ENCODE measurements around the gene RBX1. TPM values are rescaled to one million over a fixed set of nuclear protein-coding genes. Genes with fewer than 3 reads are reported as not detected.

RBX1 gene
- total RNA-seq, 2 donors from 2014 or later = 64.1 to 64.6 TPM

DNA sequence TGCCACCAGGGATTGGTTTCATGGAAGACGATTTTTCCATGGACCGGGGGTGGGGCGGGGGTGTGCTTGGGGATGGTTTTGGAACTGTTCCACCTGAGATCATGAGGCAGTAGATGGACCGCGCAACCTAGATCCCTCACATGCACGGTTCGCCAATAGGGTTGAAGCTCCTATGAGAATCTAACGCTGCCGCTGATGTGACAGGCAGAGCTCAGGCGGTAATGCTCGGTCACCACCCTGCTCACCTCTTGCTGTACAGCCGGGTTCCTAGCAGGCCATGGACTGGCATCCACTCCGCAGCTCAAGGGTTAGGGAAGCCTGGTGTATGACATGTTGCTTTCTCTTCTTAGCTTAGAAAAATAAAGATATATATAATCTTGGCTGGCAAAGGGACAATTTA is 22.0 kb downstream of the RBX1 start:
- Mint-ChIP-seq H3K27me3 (ENCODE audit: insufficient read depth) (no peaks in the 10 kb centered on the region), H3K36me3 (ENCODE audit: low read depth) (peaks cover 23% of the 10 kb centered on the region), H3K27ac (no peak overlapping the region), H3K4me1 (peaks cover 14% of the 10 kb centered on the region), H3K4me3 (no peak overlapping the region), H3K9me3 (no peaks in the 10 kb centered on the region)
- H3K4me3 ChIP-seq (ENCODE audit: low read length) = no peak overlapping the region
- TF ChIP-seq, protein P1, sequence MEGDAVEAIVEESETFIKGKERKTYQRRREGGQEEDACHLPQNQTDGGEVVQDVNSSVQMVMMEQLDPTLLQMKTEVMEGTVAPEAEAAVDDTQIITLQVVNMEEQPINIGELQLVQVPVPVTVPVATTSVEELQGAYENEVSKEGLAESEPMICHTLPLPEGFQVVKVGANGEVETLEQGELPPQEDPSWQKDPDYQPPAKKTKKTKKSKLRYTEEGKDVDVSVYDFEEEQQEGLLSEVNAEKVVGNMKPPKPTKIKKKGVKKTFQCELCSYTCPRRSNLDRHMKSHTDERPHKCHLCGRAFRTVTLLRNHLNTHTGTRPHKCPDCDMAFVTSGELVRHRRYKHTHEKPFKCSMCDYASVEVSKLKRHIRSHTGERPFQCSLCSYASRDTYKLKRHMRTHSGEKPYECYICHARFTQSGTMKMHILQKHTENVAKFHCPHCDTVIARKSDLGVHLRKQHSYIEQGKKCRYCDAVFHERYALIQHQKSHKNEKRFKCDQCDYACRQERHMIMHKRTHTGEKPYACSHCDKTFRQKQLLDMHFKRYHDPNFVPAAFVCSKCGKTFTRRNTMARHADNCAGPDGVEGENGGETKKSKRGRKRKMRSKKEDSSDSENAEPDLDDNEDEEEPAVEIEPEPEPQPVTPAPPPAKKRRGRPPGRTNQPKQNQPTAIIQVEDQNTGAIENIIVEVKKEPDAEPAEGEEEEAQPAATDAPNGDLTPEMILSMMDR (conservative IDR thresholded peaks at IDR 0.05) = no peak
- H3K4me1 ChIP-seq (ENCODE audit: control insufficient read depth, insufficient read depth, low read length) = peaks cover 13% of the 10 kb centered on the region
- 87 to 97% methylated on average over 11 to 13 of the region's 13 CpGs for WGBS, 2 experiments (ENCODE audit: insufficient coverage in 1 of 2, insufficient read length in 1 of 2)
- H3K36me3 ChIP-seq (ENCODE audit: control insufficient read depth, insufficient read depth, low read length) = peaks cover 36% of the 10 kb centered on the region
- no peak overlapping the region for H3K27ac ChIP-seq (ENCODE audit: low read depth, low read length)
- no peak for DNase-seq
- H3K27me3 ChIP-seq (ENCODE audit: control insufficient read depth, insufficient read depth, low read length, poor library complexity, severe bottlenecking) = no peaks in the 10 kb centered on the region
- H3K9me3 ChIP-seq (ENCODE audit: control insufficient read depth, low read length) = no peaks in the 10 kb centered on the region
- no peak overlapping the region for H3K9ac ChIP-seq (ENCODE audit: extremely low read depth, low read length, poor library complexity, severe bottlenecking)

DNA sequence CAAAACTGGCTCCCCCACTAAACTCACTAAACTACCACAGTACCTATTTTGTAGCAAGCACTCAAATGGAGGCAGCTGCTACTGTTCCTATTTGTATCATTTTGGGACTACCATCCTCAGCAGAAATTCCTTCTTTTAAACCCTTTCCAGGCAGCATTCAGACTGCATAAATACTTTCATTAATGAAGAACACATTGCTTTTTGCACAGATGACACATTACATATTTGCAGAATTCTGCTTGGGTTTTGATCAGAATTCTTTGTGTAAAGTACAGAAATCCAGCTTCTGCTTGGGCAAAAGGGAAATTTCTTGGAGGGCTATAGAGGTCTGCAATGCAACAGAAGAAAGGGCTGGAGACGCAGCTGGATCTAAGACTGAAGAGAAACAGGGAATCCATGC is 24.2 kb downstream of the RBX1 start:
- Histone ChIP-seq H3K36me3 (ENCODE audit: control insufficient read depth, insufficient read depth, low read length) (peaks cover 19% of the 10 kb centered on the region), H3K9me3 (ENCODE audit: control insufficient read depth, low read length) (no peaks in the 10 kb centered on the region), H3K9ac (ENCODE audit: extremely low read depth, low read length, poor library complexity, severe bottlenecking) (no peak overlapping the region), H3K27me3 (ENCODE audit: control insufficient read depth, insufficient read depth, low read length, poor library complexity, severe bottlenecking) (no peaks in the 10 kb centered on the region), H3K4me1 (ENCODE audit: control insufficient read depth, insufficient read depth, low read length) (peaks cover 13% of the 10 kb centered on the region), H3K27ac (ENCODE audit: low read depth, low read length) (no peak overlapping the region), H3K4me3 (ENCODE audit: low read length) (no peak overlapping the region)
- Mint-ChIP-seq H3K4me3 (no peak overlapping the region), H3K36me3 (ENCODE audit: low read depth) (peaks cover 15% of the 10 kb centered on the region), H3K9me3 (no peaks in the 10 kb centered on the region), H3K27me3 (ENCODE audit: insufficient read depth) (no peaks in the 10 kb centered on the region), H3K4me1 (peaks cover 13% of the 10 kb centered on the region), H3K27ac (no peak overlapping the region)
- DNase-seq = no peak
- WGBS, 2 experiments (ENCODE audit: insufficient coverage in 1 of 2, insufficient read length in 1 of 2) = 89 to 100% methylated on average over 1 of the region's 1 CpG
- TF ChIP-seq, protein P1 (conservative IDR thresholded peaks at IDR 0.05) = no peak

DNA sequence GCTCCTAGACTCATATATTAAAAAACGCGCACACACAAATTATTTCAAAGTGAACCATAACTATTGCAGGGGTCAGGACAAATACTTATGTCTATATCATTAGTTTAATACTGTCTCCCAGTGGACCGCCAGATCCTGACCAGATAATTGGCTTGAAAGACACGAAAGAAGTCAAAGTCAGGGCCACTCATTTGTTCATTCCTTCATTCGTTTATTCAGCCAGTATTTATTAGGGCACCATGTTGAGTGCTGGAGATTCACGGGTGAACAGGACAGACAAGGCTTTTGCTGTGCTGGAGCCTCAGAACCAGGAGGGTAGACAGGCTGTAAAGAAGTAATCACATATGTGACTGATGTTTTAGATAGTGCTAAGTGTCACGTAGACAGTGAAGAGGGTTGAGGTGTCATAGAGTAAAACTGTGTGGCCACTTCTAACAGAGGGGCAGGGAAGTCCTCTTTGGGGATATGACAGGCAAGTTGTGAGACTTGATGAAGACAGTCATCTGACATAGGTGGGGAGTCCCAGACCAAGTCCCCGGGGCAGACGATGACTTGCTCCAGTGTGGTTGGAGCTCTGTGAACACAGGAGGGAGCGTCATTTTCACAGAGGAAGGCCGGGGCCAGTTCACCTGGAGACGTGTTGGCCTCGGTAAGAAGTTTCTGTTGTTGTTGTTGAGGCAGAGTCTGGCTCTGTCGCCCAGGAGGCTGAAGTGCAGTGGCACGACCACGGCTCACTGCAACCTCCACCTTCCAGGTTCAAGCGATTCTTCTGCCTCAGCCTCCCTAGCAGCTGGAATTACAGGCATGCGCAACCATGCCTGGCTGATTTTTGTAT is 25.9 kb downstream of the RBX1 start:
- no peaks in the 10 kb centered on the region for H3K27me3 ChIP-seq (ENCODE audit: control insufficient read depth, insufficient read depth, low read length, poor library complexity, severe bottlenecking)
- no peak overlapping the region for H3K27ac Mint-ChIP-seq
- no peaks in the 10 kb centered on the region for H3K27me3 Mint-ChIP-seq (ENCODE audit: insufficient read depth)
- H3K36me3 Mint-ChIP-seq (ENCODE audit: low read depth) = peaks cover 11% of the 10 kb centered on the region
- H3K4me1 ChIP-seq (ENCODE audit: control insufficient read depth, insufficient read depth, low read length) = peaks cover 2% of the 10 kb centered on the region
- TF ChIP-seq, protein P1 (conservative IDR thresholded peaks at IDR 0.05) = no peak
- H3K9me3 Mint-ChIP-seq = no peaks in the 10 kb centered on the region
- H3K9me3 ChIP-seq (ENCODE audit: control insufficient read depth, low read length) = no peaks in the 10 kb centered on the region
- no peak for DNase-seq
- H3K27ac ChIP-seq (ENCODE audit: low read depth, low read length) = no peak overlapping the region
- peaks cover 2% of the 10 kb centered on the region for H3K4me1 Mint-ChIP-seq
- no peak overlapping the region for H3K4me3 Mint-ChIP-seq
- H3K36me3 ChIP-seq (ENCODE audit: control insufficient read depth, insufficient read depth, low read length) = peaks cover 13% of the 10 kb centered on the region
- WGBS, 2 experiments (ENCODE audit: insufficient coverage in 1 of 2, insufficient read length in 1 of 2) = 95% methylated on average over 15 to 18 of the region's 18 CpGs
- no peak overlapping the region for H3K9ac ChIP-seq (ENCODE audit: extremely low read depth, low read length, poor library complexity, severe bottlenecking)
- H3K4me3 ChIP-seq (ENCODE audit: low read length) = no peak overlapping the region
